CD4-positive, alpha-beta T cell treated with Interferon gamma for 1 hour (primary cell): ENCODE results near the gene LIN52.
A peak's percentile ranks its signal among the peaks of the same experiment; 100 is the strongest.

ENCODE experiments used
- DNase-seq: peaks from one replicate; pipeline ENCODE4 v3.0.0-alpha.2; 2020

Gene LIN52

DNA sequence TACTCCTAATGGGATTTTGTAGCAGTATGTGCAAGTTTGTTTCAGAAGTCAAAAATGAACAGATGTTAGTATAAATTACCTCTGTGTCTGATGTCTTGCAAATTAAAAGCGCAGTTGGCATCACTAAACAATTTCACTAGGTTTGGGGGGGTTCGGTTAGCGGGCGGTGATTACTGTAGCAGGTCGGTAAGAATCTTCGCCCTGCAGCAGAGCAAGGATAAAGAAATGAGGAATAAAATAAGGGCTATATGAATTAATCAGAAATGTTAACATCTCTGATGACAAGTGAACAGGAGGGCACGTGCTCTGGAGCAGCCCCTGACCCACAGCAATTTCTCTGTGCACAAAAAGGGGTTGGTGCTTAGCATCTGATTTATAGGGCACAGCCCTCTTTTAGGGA lies 110.9 kb downstream of the LIN52 start:
- DNase-seq, result no peak

- no peak for DNase-seq
Measured at GRCh38 chr14:74198441-74199234, 113.9 kb downstream of the LIN52 start.

DNA sequence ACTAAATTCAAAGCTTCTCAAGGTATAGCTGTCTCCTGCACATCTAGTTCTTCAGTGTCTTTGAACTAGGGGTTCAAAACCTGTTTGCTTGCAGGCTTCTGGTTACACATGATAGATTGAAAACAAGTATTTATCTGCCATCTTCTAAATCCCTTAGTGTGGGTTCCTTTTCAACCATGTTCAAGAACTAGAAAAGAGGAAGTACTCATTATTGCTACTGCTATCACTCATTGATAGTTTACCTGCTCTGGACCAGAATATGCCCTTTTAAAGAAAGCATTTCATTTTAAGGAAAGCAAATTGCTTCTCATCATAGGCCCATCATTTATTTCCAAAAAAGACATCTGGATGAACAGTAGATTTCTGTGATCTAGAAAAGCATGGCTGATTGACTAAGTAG lies 117.4 kb downstream of the LIN52 start:
- no peak for DNase-seq

DNA sequence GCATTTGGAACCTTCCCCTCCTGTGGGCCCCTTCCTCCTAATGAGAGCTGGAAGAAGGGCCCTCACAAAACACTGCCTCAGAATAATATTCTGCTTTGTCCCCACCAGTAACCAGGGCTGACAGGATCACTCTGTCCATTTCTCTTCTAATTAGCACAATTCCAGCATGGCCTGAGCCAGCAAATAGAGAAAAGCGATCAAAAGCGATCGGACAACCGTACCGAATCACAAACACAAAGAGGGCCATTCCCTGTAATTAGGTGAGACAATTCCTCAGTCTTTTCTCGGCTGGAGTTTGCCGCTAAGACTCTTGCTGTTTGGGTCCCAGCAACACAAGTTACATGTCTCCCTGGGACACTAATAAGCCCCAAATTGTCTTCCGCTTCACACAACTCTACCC lies 118.9 kb downstream of the LIN52 start:
- DNase-seq, result no peak

- DNase-seq, result no peak
Measured at GRCh38 chr14:74204491-74204890, 119.7 kb downstream of the LIN52 start.

- no peak for DNase-seq
Measured at GRCh38 chr14:74205882-74206281, 121.1 kb downstream of the LIN52 start.

DNA sequence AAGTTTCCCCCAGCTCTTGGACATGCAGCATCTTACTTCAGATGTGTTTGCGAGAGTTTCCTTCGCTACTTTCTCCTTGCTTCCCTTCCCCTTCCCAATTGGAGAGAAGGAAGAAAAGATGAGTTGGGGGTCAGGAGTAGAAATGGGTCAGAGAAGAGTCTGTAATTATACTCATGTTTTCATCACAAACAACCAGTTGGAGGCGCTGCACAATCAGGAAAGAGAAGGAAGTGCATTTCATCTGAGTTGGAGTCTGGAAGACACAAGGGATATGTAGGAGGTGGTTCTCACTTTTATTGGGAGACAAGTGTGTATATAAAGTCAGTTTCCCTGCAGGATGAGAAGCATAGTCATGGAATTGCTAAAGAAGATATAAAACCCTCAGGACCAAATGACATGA lies 123.2 kb downstream of the LIN52 start:
- DNase-seq, result no peak

DNA sequence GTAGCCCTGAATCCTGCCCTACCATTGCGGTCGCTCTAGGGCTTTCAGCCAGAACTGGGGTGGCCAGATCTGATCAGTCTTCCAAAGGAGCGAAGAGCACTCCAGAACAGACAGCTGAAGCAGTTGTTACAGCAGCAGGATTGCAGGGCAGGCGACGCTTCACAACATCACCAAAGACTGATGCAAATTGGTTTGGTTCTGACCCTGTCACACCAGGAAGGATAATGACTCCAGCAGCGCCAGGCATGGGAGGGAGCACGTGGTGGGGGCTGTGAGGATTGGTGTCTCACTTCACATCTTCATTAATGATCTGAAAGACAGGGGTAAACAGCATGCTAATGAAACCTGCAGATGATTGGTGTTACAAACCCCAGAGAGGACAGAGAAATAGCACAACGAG lies 123.9 kb downstream of the LIN52 start:
- no peak for DNase-seq

DNA sequence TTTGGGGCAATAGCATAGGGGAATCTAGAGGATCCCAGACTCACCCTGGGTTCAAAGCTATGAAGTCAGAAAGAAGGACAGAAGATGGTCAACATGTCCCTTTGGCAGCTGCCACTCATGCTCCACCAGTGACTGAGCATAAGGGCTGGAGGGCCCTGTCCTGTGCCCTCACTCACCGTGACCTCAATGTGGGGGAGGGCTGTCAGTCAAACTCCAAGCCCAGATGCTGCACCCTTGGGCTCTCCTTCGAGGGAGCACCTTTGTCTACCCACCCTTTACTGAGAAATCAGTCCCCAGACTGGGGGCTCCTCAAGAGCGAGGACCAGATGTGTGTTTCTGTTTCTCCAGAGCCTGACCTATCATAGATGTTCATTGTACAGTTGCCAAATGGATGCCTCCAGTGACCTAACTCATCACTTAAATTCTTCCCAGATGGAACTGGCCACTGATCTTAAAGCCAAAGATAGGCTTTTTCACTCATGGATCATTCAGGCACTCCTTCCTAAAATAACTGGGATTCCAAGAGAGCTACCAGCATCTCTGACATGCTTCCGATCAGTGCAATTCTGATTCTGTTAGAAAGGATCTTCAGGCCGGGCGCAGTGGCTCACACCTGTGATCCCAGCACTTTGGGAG lies 127.3 kb downstream of the LIN52 start:
- no peak for DNase-seq

DNA sequence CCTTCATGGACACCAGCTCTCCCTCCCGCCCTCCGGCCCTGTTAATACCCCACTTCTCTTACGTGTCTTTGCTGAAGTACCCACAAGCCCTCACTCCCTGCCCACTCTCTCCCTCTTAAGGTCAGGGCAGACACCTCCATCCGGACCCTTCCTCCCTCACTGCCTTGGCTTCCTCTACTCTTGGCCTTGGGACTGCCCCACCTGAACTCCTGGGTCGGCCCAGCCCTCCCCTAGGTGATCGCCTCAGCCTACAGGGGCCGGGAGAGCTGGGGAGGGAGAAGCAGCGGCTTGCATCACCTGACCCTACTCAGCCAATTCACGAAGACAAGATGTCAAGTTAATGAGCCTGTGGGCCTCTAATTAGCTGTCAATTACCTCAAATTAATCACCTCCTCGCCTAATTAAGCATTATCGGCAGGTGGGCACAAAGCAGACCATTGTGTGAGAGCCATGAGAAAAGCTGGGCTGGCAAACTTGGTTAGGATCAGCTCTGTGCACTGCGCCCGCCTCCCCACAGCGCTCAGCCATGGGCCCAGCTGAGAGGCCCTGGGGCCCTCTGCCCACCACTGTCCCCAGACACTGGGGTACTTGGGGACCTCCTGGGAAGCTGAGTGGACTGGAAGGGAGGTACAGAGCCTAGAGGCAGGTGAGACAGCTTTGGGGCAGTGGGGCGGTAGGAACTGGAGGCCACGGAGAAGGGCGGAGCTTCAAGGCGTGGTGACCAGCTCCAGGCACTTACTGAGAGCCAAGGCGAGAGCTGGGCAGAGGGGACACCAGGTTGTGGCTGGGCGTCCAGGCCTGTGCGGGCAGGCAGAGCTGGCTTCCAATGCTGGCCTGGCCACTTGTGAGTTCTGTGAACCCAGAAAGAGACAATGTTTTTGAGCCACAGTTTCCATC lies 129.4 kb downstream of the LIN52 start:
- no peak for DNase-seq

- DNase-seq, result no peak
Measured at GRCh38 chr14:74216671-74217070, 131.9 kb downstream of the LIN52 start.

GRCh38 chr14:74217672-74218448 lies 133.1 kb downstream of the LIN52 start:
- DNase-seq, result peak; percentile 56

- no peak for DNase-seq
Measured at GRCh38 chr14:74218462-74218861, 133.7 kb downstream of the LIN52 start.

- no peak for DNase-seq
Measured at GRCh38 chr14:74219277-74220205, 134.8 kb downstream of the LIN52 start.

DNA sequence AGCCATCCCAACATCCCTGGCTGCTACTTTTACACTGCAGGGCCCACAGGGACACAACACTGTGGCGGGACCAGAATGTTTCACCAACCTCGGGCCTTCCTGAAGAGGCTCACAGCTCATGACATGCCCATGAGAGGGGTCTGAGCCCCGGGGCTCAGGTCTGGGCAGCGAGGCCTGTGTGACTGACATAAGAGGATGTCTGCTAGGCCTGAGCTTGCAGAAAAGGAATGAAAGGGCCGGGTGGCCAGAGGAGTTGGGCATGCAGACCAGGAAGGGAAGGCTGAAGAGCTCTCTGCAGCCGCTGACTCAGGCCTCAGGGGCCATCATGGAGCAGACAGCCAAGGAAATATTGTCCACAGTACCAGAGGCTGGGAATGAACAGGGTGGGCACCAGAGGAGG lies 136.2 kb downstream of the LIN52 start:
- no peak for DNase-seq

GRCh38 chr14:74221741-74222140 lies 137.0 kb downstream of the LIN52 start:
- no peak for DNase-seq

DNA sequence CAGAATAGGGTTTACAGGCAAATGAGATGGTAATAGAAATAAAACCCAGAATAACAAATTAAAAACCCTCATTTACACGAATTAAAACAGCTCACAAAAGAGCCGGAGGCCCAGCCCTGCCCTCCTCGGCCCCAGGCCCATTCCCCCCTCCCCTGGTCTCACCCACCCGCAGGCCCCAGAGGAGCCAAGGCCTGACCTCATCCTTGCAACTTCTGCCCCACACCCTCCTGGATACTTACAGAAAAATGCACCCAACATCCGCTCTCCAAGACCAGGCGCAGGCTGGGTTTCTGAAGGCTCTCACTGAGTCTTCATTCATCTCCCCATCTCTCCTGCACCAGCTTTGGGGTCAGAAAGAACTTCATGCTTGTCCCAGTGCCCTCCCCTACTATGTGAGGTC lies 138.3 kb downstream of the LIN52 start:
- DNase-seq, result no peak

GRCh38 chr14:74231784-74232183 lies 147.0 kb downstream of the LIN52 start:
- DNase-seq, result no peak

GRCh38 chr14:74235017-74235416 lies 150.3 kb downstream of the LIN52 start:
- DNase-seq, result no peak

- DNase-seq, result no peak
Measured at GRCh38 chr14:74237441-74237840, 152.7 kb downstream of the LIN52 start.

DNA sequence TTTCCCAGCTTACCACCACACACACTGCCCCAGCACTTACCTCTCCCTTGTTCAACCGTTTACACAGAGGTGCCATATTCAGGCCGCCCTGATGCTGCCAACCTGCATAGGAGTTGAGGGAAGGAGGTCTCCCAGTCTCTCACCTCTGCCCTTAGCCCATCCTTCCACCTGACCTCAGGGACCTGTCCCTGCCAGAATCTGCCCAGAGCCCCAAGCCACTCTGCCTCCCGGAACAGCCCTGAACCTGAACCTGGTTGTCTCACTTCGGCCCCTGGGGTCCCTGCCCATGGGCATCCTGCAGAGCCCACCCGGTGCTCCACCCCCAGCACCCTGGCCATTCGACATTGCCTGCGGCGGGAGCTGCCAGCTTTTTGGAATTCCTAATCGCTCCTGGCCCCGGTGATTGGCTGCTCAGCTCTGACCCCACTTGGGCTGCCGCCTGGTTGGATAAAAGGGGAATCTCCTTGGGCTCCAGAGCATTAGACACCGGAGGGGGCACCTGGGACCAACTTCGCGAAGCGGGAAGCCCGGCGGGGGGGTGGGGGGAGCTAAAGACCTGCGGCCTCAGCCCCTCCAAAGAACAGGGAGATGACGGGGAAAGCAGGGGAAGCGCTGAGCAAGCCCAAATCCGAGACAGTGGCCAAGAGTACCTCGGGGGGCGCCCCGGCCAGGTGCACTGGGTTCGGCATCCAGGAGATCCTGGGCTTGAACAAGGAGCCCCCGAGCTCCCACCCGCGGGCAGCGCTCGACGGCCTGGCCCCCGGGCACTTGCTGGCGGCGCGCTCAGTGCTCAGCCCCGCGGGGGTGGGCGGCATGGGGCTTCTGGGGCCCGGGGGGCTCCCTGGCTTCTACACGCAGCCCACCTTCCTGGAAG lies 154.5 kb downstream of the LIN52 start, which contains the start of gene VSX2:
VSX2 (plus strand) TSS at position 476 of the 874 bp plus-strand sequence; CDS start at position 589, 113 bp downstream.
- DNase-seq, result no peak
